AG10803 (cell line): Measurements from ENCODE around the gene MARCKSL1.

Source experiments
- DNase-seq: peaks from one replicate; pipeline ENCODE4 v3.0.0; 2010; ENCODE audit warnings: low read depth
- H3K4me3 ChIP-seq: 2 replicates; pipeline ENCODE4 v1.5.1; 2011; ENCODE audit warnings: mild to moderate bottlenecking, low read length, control low read depth
- CTCF ChIP-seq: conservative IDR thresholded peaks from 2 replicates; pipeline ENCODE4 v1.5.1; 2011; ENCODE audit warnings: mild to moderate bottlenecking, low read length, control low read depth, inconsistent platforms

Gene MARCKSL1

GRCh38 chr1:32333251-32333963 is 2.6 kb downstream of the MARCKSL1 start:
- no peak for DNase-seq
- H3K4me3 ChIP-seq, result no peak overlapping the region
- TF ChIP-seq CTCF, result no peak

- H3K4me3 ChIP-seq, result no peak overlapping the region
- DNase-seq, result no peak
- no peak for TF ChIP-seq CTCF
Observed at GRCh38 chr1:32332290-32333079, 3.5 kb downstream of the MARCKSL1 start.

GRCh38 chr1:32331549-32331948 is 4.5 kb downstream of the MARCKSL1 start:
- no peak overlapping the region for H3K4me3 ChIP-seq
- no peak for DNase-seq
- no peak for TF ChIP-seq CTCF

GRCh38 chr1:32330558-32331151 is 5.4 kb downstream of the MARCKSL1 start:
- no peak for DNase-seq
- H3K4me3 ChIP-seq, result no peak overlapping the region
- no peak for TF ChIP-seq CTCF

- no peak for TF ChIP-seq CTCF
- no peak for DNase-seq
- no peak overlapping the region for H3K4me3 ChIP-seq
Observed at GRCh38 chr1:32329931-32330466, 6.0 kb downstream of the MARCKSL1 start.

- TF ChIP-seq CTCF, result no peak
- no peak overlapping the region for H3K4me3 ChIP-seq
- no peak for DNase-seq
Observed at GRCh38 chr1:32327204-32327603, 8.8 kb downstream of the MARCKSL1 start.
